NK-92 treated with Interleukin-12 subunit alpha and Interleukin-12 subunit beta, amount 100 ng/mL, for 24 hours (cell line): ENCODE measurements around the gene SHC1.
A peak's percentile ranks its signal among the peaks of the same experiment; 100 is the strongest.

Source experiments
- DNase-seq: peaks from one replicate; lab custom pipeline; 2025; lab: John Stamatoyannopoulos, UW

The SHC1 gene

GRCh38 chr1:154970631-154971340 lies at the start of gene SHC1:
TSS of gene SHC1 (minus strand) at chr1:154970747. CDS start at chr1:154970526, 221 bp downstream.
- DNase-seq: no peak

- no peak for DNase-seq
Measured at GRCh38 chr1:155019377-155020245, 49.1 kb upstream of the SHC1 start.

- no peak for DNase-seq
Measured at GRCh38 chr1:155018617-155019348, 48.2 kb upstream of the SHC1 start.

- DNase-seq: no peak
Measured at GRCh38 chr1:155017946-155018316, 47.4 kb upstream of the SHC1 start.

- DNase-seq: peak; percentile 51
Measured at GRCh38 chr1:155017041-155017945, 46.7 kb upstream of the SHC1 start.

- no peak for DNase-seq
Measured at GRCh38 chr1:155016231-155016831, 45.8 kb upstream of the SHC1 start.

GRCh38 chr1:155015527-155016230 lies 45.1 kb upstream of the SHC1 start:
- DNase-seq: no peak

- no peak for DNase-seq
Measured at GRCh38 chr1:155014709-155015508, 44.4 kb upstream of the SHC1 start.

GRCh38 chr1:155013632-155014031 lies 43.1 kb upstream of the SHC1 start:
- no peak for DNase-seq

GRCh38 chr1:155012776-155013602 lies 42.4 kb upstream of the SHC1 start:
- no peak for DNase-seq

- DNase-seq: no peak
Measured at GRCh38 chr1:155012026-155012546, 41.5 kb upstream of the SHC1 start.

GRCh38 chr1:155011437-155012025 lies 41.0 kb upstream of the SHC1 start:
- no peak for DNase-seq

- no peak for DNase-seq
Measured at GRCh38 chr1:155011004-155011416, 40.5 kb upstream of the SHC1 start.

- no peak for DNase-seq
Measured at GRCh38 chr1:155010211-155010918, 39.8 kb upstream of the SHC1 start.

- no peak for DNase-seq
Measured at GRCh38 chr1:155009742-155010141, 39.2 kb upstream of the SHC1 start.

- no peak for DNase-seq
Measured at GRCh38 chr1:155009221-155009711, 38.7 kb upstream of the SHC1 start.
